HEK293 (cell line): Measurements from ENCODE around the gene DNMT3A.

Source experiments
- HOXA7 ChIP-seq: sonication (generic); formaldehyde crosslinking; IDR thresholded peaks from 2 replicates; pipeline ENCODE4 v1.8.1; 2022; ENCODE audit warnings: missing genetic modification reagents, borderline replicate concordance
- KLF7 ChIP-seq: fragments of 450-650 bp; formaldehyde crosslinking; IDR thresholded peaks from 2 replicates; pipeline ENCODE4 v1.5.1; 2016; ENCODE audit warnings: missing biosample characterization, missing genetic modification characterization, borderline replicate concordance
- SP2 ChIP-seq: fragments of 450-650 bp; formaldehyde crosslinking; IDR thresholded peaks from 2 replicates; pipeline ENCODE4 v1.5.1; 2016; ENCODE audit warnings: missing biosample characterization, missing genetic modification characterization
- TCF7L2 ChIP-seq: IDR thresholded peaks from 2 replicates; pipeline ENCODE4 v1.6.1; 2011; ENCODE audit warnings: low read depth, mild to moderate bottlenecking, inconsistent platforms, low read length, moderate library complexity, borderline replicate concordance
- TRIM28 ChIP-seq: IDR thresholded peaks from 2 replicates; pipeline ENCODE4 v1.6.1; 2011; ENCODE audit warnings: low read length, control low read depth, borderline replicate concordance
- ZNF112 ChIP-seq: fragments of 450-650 bp; formaldehyde crosslinking; IDR thresholded peaks from 2 replicates; pipeline ENCODE4 v1.5.0; 2017; ENCODE audit warnings: missing biosample characterization, missing genetic modification characterization
- ZNF274 ChIP-seq, 2 experiments: fragments of 200-500 bp in 1 of 2; fragments of 450-650 bp in 1 of 2; sonication (Bioruptor generic) in 1 of 2; formaldehyde crosslinking in 1 of 2; IDR thresholded peaks; 2 replicates each; pipeline versions ENCODE4 v1.5.1 to v1.6.1; 2014 to 2016; ENCODE audit warnings: borderline replicate concordance in 1 of 2, inconsistent platforms in 1 of 2, low read length in 1 of 2, missing biosample characterization in 1 of 2, missing genetic modification characterization in 1 of 2
- ZNF311 ChIP-seq: fragments of 450-650 bp; formaldehyde crosslinking; IDR thresholded peaks from 2 replicates; pipeline ENCODE4 v1.5.1; 2017; ENCODE audit warnings: missing biosample characterization, missing genetic modification characterization, borderline replicate concordance
- ZNF747 ChIP-seq: fragments of 450-650 bp; formaldehyde crosslinking; IDR thresholded peaks from 2 replicates; pipeline ENCODE4 v1.5.1; 2016; ENCODE audit warnings: missing biosample characterization, missing genetic modification characterization
- TF ChIP-seq, protein P1 (sequence below): fragments of 450-650 bp; formaldehyde crosslinking; IDR thresholded peaks from 2 replicates; pipeline ENCODE4 v1.5.1; 2017; ENCODE audit warnings: missing biosample characterization, missing genetic modification characterization
- TF ChIP-seq, protein P2 (sequence below): fragments of 450-650 bp; formaldehyde crosslinking; IDR thresholded peaks from 2 replicates; pipeline ENCODE4 v1.5.1; 2016; ENCODE audit warnings: missing biosample characterization, missing genetic modification characterization
- TF ChIP-seq, protein P3 (sequence below): fragments of 450-650 bp; formaldehyde crosslinking; IDR thresholded peaks from 2 replicates; pipeline ENCODE4 v1.5.1; 2016; ENCODE audit warnings: missing biosample characterization, missing genetic modification characterization, low read depth

DNA sequence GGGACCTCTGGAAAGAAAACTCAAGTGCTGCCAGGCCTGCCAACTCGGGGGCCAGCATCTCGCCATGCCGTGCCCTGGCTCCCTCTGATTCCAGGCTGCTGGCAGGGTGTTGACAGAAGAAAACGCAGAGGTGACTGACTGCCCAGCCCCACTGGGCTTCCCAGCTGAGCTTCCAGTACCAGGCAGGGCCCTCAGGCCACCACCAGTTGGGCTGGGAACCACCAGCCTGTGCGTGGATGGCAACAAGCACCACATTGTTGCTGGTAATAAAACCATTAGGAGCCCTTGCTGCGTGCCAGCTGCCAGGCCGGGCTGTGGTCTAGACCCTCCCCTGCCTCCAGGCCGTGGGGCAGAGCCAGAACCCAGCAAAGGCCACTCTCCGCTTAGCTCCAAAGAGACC is 9.2 kb downstream of the DNMT3A start:
- TF ChIP-seq ZNF112 (tag by site-specific recombination) (no peak), TRIM28 (no peak), SP2 (tag by site-specific recombination) (no peak), TCF7L2 (no peak), ZNF311 (tag by site-specific recombination) (no peak), ZNF274 (IDR thresholded peaks at IDR 0.05; ENCODE audit: low read length) (no peak), ZNF274 (tag by site-specific recombination; IDR thresholded peaks at IDR 0.05; ENCODE audit: borderline replicate concordance) (no peak), HOXA7 (CRISPR knock-in tag) (no peak), ZNF747 (no peak), KLF7 (tag by site-specific recombination) (no peak)
- TF ChIP-seq, protein P1, sequence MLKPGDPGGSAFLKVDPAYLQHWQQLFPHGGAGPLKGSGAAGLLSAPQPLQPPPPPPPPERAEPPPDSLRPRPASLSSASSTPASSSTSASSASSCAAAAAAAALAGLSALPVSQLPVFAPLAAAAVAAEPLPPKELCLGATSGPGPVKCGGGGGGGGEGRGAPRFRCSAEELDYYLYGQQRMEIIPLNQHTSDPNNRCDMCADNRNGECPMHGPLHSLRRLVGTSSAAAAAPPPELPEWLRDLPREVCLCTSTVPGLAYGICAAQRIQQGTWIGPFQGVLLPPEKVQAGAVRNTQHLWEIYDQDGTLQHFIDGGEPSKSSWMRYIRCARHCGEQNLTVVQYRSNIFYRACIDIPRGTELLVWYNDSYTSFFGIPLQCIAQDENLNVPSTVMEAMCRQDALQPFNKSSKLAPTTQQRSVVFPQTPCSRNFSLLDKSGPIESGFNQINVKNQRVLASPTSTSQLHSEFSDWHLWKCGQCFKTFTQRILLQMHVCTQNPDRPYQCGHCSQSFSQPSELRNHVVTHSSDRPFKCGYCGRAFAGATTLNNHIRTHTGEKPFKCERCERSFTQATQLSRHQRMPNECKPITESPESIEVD (tag by site-specific recombination) = no peak
- TF ChIP-seq, protein P2, sequence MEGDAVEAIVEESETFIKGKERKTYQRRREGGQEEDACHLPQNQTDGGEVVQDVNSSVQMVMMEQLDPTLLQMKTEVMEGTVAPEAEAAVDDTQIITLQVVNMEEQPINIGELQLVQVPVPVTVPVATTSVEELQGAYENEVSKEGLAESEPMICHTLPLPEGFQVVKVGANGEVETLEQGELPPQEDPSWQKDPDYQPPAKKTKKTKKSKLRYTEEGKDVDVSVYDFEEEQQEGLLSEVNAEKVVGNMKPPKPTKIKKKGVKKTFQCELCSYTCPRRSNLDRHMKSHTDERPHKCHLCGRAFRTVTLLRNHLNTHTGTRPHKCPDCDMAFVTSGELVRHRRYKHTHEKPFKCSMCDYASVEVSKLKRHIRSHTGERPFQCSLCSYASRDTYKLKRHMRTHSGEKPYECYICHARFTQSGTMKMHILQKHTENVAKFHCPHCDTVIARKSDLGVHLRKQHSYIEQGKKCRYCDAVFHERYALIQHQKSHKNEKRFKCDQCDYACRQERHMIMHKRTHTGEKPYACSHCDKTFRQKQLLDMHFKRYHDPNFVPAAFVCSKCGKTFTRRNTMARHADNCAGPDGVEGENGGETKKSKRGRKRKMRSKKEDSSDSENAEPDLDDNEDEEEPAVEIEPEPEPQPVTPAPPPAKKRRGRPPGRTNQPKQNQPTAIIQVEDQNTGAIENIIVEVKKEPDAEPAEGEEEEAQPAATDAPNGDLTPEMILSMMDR (tag by site-specific recombination) = no peak
- TF ChIP-seq, protein P3, sequence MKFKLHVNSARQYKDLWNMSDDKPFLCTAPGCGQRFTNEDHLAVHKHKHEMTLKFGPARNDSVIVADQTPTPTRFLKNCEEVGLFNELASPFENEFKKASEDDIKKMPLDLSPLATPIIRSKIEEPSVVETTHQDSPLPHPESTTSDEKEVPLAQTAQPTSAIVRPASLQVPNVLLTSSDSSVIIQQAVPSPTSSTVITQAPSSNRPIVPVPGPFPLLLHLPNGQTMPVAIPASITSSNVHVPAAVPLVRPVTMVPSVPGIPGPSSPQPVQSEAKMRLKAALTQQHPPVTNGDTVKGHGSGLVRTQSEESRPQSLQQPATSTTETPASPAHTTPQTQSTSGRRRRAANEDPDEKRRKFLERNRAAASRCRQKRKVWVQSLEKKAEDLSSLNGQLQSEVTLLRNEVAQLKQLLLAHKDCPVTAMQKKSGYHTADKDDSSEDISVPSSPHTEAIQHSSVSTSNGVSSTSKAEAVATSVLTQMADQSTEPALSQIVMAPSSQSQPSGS = no peak
